AG08396 (cell line): Measurements from ENCODE around the gene CDH13.

ENCODE experiments used
- DNase-seq: peaks from one replicate; pipeline ENCODE4 v3.0.0; 2012; ENCODE audit warnings: low spot score, mixed read lengths

The CDH13 gene

DNA sequence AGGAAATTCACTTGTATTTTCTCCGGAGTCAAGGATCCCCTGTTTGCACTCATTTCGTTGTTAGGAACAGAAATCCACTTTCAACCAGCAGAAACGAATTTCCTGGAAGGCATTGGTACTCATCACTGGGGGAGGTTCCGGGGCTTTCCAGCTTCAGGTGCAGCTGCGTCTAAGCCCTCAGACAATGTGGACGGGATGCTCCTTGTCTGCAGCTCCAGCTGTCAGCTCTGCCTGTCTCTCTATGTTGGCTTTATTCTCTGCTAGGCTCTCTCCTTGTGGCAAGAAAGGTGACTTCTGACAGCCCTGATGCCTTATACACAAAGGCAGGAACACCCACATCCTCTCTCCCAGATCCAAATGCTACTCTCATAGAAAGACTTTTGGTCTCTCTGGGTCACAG, 997.1 kb downstream of the CDH13 start:
- DNase-seq = no peak

DNA sequence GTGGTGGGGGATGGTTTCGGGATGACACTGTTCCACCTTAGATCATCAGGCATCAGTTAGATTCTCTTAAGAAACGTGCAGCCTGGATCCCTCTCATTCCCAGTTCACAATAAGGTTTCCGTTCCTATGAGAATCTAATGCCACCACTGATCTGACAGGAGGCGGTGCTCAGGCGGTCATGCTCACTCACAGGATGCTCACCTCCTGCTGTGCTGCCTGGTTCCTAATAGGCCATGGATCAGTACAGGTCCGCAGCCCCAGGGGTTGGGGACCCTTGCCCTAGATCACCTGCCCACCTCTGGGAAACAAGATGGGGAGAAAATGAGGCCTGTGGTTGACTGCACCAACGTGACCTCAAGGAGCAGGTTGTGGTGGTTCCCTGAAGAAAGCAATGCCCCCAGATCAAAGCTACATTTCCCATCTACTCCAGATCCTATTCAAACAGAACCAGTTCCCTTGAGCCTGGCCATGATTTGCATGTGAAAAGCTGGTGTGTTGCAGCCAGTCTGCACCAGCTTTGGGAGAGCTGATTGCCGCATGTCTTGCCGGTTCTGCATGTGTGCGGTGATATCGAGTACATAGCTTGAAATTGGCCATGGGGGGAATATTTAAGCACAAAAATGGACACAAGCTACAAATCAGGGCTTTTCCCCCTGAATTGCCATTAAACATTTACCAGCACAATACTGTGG, 997.8 kb downstream of the CDH13 start:
- DNase-seq = no peak

DNA sequence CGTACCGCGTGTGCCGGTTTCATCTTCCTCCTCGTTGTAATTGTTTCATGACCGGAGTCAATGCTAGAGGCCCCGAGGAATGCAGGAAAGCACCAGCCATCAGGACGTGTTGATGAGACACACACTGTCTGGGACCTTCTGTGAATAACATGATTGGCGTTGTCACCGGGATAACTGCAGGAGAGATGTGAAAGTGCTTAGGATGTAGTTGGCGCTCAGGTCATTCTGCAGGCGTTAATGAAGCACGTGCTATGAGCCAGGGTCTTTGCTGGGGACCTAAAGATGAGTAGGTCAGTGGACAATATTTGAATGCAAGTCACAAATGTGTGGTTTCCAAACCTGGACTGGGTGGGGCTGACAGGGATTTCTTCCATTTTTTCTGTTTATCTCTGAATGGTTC, 999.4 kb downstream of the CDH13 start:
- no peak for DNase-seq

DNA sequence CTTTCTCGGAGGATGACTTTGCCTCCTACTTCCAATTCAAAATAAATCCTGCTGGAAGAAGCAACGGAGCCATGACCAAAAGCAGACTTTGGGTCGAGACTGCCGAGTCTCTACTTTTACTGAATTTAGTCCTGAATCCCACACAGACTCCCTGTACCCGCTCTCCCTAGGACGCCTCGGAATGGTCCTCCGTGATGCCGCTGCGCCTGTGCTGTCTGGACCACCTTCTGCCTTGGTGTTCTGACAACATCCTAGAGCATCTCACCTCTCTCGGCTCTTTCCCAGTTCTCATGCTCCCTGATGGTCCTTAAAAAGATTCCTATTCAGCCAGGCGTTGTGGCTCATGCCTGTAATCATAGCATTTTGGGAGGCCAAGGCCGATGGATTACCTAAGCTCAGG, 999.9 kb downstream of the CDH13 start:
- no peak for DNase-seq

DNA sequence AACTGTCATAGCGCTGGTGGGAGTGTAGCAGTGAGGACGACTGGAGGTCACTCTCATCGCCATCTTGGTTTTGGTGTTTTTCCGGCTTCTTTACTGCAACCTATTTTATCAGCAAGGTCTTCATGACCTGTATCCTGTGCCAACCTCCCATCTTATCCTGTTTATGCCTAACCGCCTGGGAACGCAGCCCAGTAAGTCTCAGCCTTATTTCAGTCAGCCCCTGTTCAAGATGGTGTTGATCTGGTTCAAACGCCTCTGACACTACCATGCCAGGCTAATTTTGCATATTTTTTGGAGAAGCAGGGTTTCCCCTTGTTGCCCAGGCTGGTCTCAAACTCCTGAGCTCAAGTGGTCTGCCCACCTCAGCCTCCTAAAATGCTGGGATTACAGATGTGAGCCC, 1001.2 kb downstream of the CDH13 start:
- DNase-seq = no peak

DNA sequence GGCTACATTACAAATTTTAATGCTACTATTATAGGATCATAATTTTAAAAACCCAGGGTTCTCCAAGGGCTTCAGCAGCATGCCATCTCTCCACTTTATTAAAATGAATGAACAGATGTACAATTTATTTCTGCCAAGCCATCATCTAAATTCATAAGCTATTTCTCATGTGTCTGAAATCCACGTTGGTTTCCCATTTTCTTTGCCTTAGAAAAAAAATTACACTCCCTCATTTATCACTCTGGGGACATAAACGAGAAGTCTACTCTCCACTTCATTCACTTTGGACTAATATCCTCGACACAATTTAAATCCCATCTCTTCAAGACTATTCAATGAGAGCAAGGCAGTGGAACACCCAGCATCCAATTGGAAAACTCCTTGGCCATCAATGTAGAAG, 1002.7 kb downstream of the CDH13 start:
- DNase-seq = no peak

DNA sequence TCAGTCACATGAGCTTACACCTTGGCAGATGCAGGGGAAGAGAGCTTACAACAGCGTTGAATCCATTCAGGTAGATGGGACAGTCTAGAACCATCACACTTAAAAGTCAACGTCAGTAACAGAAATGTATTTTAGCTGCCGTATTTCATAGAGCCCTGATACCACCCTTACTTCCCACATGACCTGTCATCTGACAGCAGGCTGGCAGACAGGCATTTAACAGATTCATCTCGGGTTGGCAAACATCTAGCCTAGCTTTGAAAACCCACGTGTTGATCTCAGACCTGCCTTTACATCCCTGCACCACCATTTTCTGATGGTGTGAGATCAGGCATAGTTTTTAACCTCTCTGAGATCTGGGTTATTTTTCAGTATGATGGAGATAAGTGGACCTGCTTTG, 1003.1 kb downstream of the CDH13 start:
- no peak for DNase-seq

DNA sequence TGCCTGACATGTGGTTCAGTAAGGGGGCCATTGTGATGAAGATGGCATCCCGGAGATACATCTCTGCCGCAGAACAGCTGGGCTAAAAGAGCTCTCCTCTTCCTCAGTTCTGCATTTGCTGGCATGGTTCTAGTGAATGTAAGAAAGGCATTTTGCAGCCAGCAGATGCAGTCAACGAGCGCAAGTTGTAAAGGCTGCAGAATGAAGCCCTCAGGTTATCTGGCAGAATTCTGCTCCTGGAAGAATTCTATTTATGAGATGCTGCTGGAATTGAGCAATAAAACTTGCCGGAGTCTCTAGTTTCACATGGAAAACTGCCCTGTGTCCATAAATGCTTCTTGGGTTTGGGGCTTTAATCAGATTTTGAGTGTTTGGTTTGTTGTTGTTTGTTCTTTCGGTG, 1004.2 kb downstream of the CDH13 start:
- no peak for DNase-seq

DNA sequence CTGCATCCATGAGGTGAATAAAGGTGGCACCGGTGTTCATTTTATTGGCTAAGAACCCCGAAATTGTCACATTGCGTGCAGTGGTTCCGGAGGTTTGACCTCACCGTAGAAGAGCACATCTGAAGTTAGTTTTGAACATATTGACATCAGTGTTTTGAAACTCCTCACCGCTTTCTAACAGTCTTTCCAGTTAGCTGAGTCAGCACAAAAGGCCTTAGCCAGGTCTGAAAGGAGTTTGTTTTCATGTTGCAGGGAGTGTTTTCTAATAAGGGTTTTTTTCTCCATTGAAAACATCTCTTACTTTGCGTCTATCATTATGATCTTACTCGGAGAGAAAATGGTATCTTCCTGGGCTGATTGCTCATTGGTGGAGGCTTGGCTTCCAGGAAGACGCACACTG, 1006.5 kb downstream of the CDH13 start:
- DNase-seq = no peak

DNA sequence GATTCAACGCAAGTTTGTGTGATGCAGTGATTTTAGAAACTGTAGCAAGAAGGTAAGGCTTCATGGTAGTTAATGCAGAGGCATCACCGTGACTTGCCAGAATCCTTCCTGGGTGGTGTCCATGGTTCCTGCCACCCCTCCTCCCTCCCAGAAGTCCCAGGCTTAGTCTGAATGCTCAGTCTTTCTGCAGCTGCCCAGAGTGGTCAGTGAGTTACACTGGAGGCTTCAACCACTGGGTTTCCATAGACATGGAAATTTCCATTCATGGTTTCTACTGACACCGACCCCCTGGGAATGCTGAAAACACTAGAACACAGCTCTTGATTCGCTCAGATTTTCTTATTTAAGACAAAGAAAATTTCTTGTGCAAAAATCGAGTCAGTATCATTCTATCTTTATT, 1021.6 kb downstream of the CDH13 start:
- no peak for DNase-seq

DNA sequence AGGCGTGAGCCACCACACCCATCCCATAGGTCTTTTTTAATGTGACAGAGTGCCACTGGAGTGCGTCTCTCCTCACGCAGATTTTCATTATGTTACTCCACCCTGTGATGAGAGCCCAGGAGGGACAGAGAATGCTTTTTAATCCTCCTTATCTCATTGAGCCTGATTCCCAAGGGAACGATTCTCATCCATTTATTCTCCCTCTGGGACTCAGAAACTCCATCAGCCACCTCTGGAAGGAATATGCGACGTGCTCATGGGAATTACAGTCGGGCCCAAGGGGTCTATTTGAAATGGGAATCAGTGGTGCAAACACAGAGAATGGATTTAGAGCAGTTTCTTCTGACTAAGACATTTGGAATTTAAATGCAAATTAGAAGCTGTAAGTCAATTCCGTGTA, 1025.1 kb downstream of the CDH13 start:
- DNase-seq = no peak

DNA sequence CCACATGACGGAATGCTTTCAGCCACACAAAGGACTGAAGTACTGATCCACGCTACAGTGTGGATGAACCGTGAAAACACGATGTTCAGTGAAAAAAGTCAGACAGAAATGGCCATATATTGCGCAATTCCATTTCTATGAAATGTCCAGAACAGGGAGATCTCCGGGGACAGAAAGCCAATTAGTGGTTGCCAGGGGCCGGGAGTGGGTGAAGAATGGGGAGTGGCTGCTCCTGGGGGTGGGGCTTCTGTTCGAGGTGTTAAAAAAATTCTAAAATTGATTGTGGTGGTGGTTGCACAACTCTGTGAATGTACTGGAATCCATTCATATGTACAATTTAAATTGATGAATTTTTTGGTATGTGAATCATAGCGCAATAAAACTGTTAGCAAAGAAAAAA, 1026.2 kb downstream of the CDH13 start:
- DNase-seq = no peak

DNA sequence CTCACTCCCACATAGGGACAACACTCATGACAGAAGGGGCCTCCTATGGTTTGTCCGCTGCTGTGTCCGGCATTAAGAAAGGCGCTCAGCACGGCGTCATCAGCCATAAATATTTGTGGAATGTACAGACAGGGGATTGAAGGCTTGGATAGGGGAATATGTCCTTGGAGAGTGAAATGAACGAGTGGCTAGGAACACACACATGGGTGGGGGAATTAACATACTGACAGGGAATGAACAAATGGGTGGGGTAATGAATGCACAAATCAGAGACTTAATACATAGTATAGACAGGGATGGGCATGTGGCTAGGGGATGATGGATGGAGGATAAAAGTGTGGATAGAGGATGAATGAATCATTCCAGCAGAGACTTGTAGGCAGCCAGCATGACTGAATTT, 1027.0 kb downstream of the CDH13 start:
- DNase-seq = no peak

DNA sequence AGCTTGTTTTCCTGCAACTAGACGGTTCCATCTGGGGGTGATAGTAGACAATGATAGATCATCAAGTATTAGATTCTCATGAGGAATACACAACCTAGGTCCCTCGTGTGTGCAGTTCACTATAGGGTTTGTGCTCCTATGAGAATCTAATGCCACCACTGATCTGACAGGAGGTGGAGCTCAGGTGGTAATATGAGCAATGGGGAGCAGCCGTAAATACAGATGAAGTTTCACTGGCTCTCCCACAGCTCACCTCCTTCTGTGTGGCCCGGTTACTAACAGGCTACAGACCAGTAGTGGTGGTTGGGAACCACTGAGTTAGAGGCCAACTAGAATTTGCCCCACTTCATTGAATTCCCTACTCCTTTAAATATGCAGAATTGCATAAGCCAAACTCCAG, 1033.5 kb downstream of the CDH13 start:
- no peak for DNase-seq

DNA sequence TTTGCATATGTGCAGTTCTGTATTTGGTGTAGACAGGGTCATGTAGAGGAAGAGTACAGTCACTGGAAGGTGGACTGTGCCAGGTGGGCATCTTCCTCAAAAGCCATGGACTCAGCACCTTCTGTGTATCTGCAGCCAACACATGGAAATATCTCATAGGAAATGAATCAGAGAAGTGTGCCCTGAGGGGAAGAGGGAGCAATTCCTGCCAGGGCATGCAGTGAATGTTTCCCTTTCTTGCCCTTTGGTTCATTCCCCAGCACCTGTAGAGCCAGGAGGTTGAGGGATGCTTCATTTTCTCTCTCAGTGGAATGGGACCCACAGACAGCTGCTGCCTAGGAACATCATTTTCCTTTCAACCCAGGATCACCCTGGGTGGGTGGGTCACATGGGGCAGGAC, 1034.9 kb downstream of the CDH13 start:
- no peak for DNase-seq

DNA sequence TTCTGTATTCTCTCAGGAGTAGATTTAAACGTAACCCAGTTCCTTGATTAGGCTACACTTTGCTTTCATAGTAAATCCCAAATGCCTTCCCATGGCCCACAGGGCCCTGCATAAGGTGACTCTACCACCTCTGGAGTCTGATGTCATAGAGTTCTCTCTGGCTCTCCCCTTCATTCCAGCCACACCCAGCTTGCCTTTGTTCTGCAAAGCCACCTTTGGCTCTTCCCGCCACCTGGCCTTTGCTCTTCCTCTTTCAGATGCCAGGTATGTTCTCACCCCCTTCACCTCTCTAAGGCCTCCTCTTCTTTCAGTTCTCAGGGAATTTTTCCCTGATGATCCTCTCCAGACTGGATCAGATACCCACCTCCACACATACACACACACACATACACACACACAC, 1039.7 kb downstream of the CDH13 start:
- no peak for DNase-seq

DNA sequence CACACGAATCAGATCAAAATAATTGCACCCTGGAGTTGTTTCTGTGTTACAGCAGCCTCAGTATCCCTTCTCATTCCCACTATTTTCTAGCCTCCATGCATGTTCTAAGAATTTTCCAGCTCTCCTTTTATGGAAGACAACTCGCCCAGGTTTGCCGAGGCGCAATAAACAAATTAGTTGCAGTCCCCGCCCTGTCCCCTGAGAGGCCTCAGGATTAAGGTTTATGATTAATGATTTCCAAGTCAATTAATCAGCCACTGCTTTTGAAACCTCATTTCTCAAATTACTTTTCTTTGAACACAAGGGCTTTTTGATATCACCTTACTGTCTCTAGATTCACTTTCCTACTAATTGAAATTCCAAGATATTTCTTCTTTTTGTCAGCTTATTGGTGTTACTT, 1042.7 kb downstream of the CDH13 start:
- no peak for DNase-seq

DNA sequence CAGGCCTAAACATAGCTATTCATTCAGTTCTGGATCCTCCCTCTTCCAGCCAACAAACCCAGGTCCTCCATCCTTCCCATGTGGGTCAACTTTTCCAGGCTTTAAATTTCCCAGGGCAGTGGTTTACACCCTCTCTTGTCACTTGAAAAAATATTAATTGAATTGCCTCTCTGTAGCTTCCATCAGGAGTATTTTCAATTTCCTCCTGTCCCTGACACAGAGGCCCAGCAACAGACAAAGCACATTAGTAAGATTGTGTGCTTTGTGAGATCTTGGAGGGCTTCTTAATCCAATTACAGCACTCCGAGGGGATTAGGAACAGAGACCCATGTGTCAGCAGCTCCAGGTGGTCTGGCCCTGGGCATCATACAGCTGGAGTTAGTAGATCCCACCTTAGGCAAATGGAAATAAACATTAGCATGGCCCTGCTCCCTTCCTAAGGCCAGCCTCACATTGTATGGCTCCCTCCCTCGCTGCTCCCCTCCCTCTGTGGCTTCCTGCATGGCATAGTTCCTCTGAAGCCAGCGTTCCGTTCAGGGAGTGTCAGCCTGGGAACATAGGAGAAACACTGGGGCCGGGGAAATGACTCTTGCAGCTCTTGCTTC, 1048.3 kb downstream of the CDH13 start:
- no peak for DNase-seq

DNA sequence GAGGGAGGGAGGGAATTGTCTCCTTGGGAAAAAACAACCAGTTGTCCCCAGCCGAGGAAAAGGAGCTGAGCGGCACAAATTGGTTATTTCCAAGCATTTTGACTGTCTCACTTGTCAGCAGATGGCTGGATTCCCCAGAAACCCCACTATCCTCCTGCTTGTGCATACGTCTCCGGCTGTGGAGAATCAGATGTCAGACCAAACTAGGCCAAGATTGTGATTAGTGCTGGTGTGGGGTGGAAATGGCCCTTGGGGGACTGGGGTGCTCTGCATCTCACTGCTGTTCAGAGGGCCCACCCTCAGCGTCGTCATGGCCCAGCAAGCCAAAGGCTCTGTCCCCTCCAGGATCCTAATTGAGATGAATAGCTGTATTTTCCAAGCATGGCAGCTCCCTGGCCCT, 1049.3 kb downstream of the CDH13 start:
- DNase-seq = no peak

DNA sequence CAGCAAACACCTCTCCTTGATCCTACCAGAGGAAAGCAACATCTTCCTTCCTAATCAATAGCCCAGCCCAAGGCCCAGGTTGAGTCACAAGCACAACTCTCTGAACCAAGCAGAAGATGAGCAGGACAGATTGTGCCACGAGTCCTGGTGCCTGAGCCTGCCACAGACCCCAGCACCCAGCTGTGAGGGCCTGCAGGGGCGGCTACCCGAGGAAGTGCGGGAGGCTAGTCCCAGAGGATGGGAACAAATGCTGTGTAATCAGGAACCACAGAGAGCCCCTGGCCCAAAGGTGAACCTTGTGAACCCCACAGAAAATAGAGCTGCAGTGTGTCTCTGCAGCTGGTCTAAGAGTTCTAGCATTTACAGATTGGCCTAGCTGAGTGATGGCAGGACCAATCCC, 1054.2 kb downstream of the CDH13 start:
- no peak for DNase-seq

DNA sequence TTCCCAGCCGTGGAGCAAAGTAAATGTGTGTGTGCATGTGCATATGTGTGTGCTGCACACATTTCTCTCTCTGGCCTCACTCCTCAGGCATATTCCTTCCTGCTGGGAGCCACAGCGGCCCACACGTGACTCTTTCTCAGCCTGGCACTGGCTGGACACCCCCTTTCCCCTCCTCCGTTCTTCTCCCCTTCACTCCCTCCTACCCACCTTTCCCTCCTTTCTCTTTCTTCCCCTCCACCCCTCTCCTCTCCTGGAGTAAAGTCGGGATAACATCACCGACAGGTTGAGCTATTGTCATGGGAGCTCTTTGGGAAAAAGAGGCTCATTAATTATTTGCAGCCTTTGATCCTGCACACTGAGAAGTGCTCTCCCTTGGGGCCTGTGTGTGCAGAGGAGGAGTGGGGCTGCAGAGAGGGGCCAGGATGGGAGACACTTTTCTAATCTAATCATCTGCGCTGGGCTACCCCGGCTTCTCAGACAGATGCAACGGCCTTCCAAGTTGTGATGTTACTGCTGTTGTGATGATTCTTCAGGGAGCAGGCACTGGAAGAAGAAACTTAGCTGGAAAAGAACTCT, 1054.7 kb downstream of the CDH13 start:
- no peak for DNase-seq

DNA sequence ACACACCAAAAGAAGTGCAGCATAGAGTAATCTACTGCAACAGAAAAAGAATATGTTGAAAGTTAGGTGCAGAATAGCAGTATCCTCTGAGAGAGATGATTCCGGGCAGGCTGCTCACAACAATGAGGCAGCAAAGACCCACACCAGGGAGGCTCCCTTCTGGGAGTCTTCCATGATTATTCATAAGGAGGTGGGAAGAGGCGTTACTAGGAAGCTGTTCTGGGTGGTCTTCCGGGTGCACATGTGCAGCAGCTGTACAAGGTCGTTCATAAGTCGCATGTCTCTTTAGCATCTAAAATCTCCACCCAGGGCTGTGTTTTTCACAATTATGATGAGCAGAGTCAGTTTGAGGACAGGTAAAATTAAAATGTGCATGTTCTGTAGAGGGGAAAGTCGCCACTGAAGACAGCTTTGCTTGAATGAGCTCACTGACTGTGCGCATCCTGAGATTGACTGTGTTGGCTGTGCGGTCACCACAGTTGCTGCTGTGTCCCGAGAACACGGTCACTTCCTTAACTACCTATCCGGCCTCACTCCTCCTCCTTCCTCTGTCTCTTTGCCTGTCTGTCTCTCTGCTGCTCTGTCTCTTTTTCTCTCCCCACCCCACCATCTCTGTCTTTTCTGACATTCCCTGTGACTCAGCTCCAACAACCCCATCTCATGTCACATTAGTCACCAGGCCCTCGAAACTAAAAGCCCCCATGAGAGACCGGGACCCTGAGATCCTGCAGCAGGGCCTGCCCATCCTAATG, 1055.5 kb downstream of the CDH13 start:
- no peak for DNase-seq

DNA sequence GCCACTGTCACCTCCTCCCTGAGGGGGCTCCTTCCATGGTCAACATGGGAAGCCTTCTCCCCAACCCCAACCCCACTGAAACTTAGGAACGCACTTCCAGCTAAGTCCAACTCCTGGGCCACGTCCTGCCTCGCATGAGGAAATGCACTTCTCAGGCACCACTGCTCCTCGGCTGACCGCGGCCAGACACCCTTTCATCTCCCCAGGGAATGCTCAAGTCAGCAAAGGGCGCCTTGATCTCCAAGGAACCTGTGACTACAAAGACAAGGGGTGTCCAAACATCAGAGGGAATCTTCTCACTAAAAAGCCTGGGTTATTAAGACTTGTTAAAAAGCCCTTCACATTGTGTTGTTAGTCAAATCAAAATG, 1056.1 kb downstream of the CDH13 start:
- DNase-seq = no peak
